ENCODE data around the gene ZNF518A. TPM values are rescaled to one million over a fixed set of nuclear protein-coding genes. Genes with fewer than 3 reads are reported as not detected.

The ZNF518A gene
- total and polyA plus RNA-seq, 2 of the 13 experiments (the other 11 are each of a cell fraction or from before 2014, with no cell fraction given): 21.7 to 37.1 TPM

DNA sequence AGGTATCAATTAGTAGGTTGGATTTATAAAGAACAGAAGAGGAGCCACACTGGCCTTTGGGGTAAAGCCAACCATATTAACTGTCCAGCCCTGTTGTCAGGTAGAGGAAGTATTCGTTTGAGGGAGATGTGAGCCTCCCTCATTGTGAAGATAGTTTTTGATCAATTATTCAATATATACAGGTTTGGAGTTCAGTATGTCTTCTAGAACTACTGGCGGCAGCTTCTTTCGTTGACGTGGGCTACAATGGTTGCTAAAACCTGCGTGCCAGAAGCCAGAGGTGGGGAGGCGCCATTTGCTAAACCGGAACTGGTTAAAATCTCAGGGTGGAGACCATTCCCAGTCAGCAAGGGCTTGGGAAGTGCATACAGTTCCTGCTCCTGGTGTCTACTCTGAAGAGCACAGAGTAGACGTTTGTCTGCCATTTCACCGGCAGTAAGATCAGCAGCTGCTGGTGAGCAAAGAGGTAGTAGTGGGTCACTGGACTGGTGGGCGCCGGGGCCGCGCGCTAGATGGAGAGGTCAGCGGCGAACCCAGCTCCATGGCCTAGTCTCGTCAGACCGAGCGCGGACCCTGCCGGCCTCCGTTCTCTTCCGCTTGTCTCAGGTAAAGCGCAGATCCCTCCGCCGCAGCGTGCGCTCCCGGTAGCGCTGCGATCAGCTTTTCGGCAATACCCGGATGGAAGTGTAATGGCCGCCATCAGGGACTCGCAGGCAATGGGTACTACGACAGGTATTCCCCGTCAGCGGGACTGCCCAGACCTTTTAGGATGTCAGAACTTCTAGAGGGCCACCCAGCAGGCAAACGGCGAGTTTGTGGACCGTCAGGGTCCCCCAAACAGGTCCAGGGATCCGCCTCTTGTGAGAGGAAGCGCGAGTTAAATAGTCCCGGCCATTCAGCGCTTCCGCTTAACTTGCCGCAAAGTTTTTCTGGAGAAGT lies at the start of gene ZNF518A (continued):
- TF ChIP-seq TEAD2 (CRISPR knock-in tag; IDR thresholded peaks at IDR 0.05): no peak
- no peak for TF ChIP-seq CCAR2 (optimal IDR thresholded peaks at IDR 0.05; ENCODE audit: low read depth, low read length)
- TF ChIP-seq CCDC6 (CRISPR knock-in tag; IDR thresholded peaks at IDR 0.05): peak; percentile 71; the same call in 1 of the 2 replicates
- TF ChIP-seq U2AF1 (optimal IDR thresholded peaks at IDR 0.05; ENCODE audit: low read depth, low read length): peak; percentile 72
- peak; percentile 62 for TF ChIP-seq ZBTB7B (CRISPR knock-in tag; IDR thresholded peaks at IDR 0.05)
- TF ChIP-seq, protein P1, sequence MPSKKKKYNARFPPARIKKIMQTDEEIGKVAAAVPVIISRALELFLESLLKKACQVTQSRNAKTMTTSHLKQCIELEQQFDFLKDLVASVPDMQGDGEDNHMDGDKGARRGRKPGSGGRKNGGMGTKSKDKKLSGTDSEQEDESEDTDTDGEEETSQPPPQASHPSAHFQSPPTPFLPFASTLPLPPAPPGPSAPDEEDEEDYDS (CRISPR knock-in tag; IDR thresholded peaks at IDR 0.05): peak; percentile 68
- TF ChIP-seq, protein P2, sequence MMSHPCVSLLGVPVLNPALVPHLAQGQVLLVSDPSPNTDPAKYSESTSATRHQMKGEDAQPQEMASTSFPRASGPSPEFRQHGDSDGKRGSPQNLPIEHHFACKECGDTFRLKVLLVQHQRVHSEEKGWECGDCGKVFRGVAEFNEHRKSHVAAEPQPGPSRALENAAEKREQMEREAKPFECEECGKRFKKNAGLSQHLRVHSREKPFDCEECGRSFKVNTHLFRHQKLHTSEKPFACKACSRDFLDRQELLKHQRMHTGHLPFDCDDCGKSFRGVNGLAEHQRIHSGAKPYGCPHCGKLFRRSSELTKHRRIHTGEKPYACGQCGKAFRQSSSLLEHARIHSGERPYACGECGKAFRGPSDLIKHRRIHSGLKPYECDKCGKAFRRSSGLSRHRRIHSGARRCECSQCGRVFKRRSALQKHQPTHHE (CRISPR knock-in tag; IDR thresholded peaks at IDR 0.05; ENCODE audit: borderline replicate concordance): peak; percentile 22; the same call in 1 of the 2 replicates
- TF ChIP-seq MBNL3 (CRISPR knock-in tag; conservative IDR thresholded peaks at IDR 0.05): 0 out of 2 replicates have a peak, but pooled peaks have one; percentile 84
- no peak for TF ChIP-seq FOXJ3 (CRISPR knock-in tag; IDR thresholded peaks at IDR 0.05; ENCODE audit: borderline replicate concordance)
- no peak for TF ChIP-seq SOX5 (CRISPR knock-in tag; IDR thresholded peaks at IDR 0.05; ENCODE audit: borderline replicate concordance)
- TF ChIP-seq, protein P3, sequence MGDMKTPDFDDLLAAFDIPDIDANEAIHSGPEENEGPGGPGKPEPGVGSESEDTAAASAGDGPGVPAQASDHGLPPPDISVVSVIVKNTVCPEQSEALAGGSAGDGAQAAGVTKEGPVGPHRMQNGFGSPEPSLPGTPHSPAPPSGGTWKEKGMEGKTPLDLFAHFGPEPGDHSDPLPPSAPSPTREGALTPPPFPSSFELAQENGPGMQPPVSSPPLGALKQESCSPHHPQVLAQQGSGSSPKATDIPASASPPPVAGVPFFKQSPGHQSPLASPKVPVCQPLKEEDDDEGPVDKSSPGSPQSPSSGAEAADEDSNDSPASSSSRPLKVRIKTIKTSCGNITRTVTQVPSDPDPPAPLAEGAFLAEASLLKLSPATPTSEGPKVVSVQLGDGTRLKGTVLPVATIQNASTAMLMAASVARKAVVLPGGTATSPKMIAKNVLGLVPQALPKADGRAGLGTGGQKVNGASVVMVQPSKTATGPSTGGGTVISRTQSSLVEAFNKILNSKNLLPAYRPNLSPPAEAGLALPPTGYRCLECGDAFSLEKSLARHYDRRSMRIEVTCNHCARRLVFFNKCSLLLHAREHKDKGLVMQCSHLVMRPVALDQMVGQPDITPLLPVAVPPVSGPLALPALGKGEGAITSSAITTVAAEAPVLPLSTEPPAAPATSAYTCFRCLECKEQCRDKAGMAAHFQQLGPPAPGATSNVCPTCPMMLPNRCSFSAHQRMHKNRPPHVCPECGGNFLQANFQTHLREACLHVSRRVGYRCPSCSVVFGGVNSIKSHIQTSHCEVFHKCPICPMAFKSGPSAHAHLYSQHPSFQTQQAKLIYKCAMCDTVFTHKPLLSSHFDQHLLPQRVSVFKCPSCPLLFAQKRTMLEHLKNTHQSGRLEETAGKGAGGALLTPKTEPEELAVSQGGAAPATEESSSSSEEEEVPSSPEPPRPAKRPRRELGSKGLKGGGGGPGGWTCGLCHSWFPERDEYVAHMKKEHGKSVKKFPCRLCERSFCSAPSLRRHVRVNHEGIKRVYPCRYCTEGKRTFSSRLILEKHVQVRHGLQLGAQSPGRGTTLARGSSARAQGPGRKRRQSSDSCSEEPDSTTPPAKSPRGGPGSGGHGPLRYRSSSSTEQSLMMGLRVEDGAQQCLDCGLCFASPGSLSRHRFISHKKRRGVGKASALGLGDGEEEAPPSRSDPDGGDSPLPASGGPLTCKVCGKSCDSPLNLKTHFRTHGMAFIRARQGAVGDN (CRISPR knock-in tag; IDR thresholded peaks at IDR 0.05): peak; percentile 93
- peak; percentile 46 for TF ChIP-seq ZNF781 (CRISPR knock-in tag; IDR thresholded peaks at IDR 0.05; ENCODE audit: borderline replicate concordance, not compliant biosample characterization)
- TF ChIP-seq NR2F2 (IDR thresholded peaks at IDR 0.05; ENCODE audit: borderline replicate concordance, low read depth): peak; percentile 23; the same call in 1 of the 2 replicates
- TF ChIP-seq RXRA (CRISPR knock-in tag; IDR thresholded peaks at IDR 0.05): peak; percentile 70
- TF ChIP-seq GABPB1 (CRISPR knock-in tag; IDR thresholded peaks at IDR 0.05): peak; percentile 97
- TF ChIP-seq, protein P4, sequence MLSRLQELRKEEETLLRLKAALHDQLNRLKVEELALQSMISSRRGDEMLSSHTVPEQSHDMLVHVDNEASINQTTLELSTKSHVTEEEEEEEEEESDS (CRISPR knock-in tag; IDR thresholded peaks at IDR 0.05; ENCODE audit: borderline replicate concordance): peak; percentile 77; the same call in 1 of the 2 replicates
- TF ChIP-seq, protein P5, sequence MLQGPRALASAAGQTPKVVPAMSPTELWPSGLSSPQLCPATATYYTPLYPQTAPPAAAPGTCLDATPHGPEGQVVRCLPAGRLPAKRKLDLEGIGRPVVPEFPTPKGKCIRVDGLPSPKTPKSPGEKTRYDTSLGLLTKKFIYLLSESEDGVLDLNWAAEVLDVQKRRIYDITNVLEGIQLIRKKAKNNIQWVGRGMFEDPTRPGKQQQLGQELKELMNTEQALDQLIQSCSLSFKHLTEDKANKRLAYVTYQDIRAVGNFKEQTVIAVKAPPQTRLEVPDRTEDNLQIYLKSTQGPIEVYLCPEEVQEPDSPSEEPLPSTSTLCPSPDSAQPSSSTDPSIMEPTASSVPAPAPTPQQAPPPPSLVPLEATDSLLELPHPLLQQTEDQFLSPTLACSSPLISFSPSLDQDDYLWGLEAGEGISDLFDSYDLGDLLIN (CRISPR knock-in tag; IDR thresholded peaks at IDR 0.05; ENCODE audit: borderline replicate concordance): no peak; the same call in 1 of the 2 replicates
- TF ChIP-seq, protein P6, sequence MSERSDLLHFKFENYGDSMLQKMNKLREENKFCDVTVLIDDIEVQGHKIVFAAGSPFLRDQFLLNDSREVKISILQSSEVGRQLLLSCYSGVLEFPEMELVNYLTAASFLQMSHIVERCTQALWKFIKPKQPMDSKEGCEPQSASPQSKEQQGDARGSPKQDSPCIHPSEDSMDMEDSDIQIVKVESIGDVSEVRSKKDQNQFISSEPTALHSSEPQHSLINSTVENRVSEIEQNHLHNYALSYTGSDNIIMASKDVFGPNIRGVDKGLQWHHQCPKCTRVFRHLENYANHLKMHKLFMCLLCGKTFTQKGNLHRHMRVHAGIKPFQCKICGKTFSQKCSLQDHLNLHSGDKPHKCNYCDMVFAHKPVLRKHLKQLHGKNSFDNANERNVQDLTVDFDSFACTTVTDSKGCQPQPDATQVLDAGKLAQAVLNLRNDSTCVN (CRISPR knock-in tag; IDR thresholded peaks at IDR 0.05; ENCODE audit: borderline replicate concordance): peak; percentile 80; the same call in 1 of the 2 replicates
- TF ChIP-seq MEIS2 (CRISPR knock-in tag; IDR thresholded peaks at IDR 0.05): 0 out of 2 replicates have a peak, but pooled peaks have one; percentile 41
- TF ChIP-seq ZFY (CRISPR knock-in tag; IDR thresholded peaks at IDR 0.05): peak; percentile 96
